GM21619 (cell line): Measurements from ENCODE around the gene PRPS2.
A peak's percentile ranks its signal among the peaks of the same experiment; 100 is the strongest.

Source experiments
- ATAC-seq: cut with Tn5 transposase; IDR thresholded peaks from one replicate; pipeline ENCODE4 v1.9.1; 2021; ENCODE audit not compliant: unreplicated experiment

The PRPS2 gene

DNA sequence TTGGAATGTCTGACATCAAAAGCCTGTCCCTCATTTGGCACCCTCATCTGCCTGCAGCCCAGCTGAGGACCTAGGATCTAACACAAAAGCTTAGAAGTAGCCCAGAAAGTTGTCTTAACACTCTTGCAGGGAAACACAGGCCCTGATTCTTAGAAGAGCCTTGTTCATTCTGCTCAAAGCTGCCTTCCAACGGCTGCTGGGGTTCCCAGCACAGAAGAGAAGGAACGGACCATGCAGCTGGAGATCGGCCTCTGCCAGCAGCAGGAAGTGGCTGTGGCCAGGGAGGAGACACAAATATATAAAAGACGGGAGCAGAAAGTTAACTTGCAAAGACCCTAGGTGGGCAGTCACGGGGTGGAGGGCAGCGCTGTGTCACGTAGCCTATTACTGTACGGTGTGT, 20.4 kb downstream of the PRPS2 start:
- no peak for ATAC-seq

DNA sequence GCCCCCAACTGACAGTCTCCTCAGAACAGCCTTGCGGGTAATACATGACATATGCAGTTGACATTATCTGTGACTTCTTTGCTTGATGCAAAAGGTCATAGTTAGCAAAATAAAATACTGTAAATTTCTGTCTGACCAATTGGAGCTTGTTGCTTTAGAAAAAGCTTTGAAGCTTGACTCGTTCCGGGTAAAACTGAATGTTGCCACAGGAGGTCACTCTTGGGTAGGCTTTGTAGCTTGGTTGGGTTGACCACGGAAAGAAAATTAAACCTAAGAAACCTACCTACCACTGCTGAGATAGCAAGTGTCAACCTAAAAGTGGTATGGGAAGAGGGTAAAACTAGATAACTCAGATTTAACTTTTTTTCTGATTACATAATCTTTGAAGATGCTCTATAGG, 23.2 kb downstream of the PRPS2 start:
- peak; percentile 77 for ATAC-seq

DNA sequence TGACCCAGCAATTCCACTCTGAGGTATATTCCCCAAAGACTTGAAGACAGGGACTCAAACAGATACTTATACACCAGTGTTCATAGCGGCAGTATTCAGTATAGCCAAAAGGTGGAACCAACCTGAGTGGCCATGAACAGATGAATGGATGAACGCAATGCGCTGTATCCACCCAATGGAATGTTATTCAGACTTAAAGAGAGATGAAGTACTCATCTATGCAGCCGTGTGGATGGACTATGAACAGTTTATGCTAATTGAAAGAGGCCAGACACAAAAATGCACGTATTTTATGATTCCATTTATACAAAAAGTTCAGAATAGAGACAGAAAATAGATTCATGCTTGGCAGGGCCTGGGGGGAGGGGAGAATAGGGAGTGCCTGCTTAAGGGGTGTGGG, 26.3 kb downstream of the PRPS2 start:
- ATAC-seq, result no peak

DNA sequence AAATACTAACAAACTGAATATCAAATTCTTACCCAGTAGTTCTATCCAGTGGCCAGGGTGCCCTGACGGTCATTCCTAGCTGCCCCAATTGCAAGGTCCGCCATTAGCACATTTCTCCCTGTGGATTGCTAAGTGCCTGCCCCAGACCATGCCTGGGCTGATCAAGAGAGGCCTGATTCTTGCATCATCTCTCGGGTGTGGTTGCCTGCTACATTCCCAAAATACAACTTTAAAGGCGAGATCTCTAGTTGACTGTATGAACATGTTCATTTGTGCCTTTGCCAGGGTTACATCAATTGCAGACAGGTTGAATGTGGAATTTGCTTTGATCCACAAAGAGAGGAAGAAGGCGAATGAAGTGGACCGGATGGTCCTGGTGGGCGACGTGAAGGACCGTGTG, 28.0 kb downstream of the PRPS2 start:
- no peak for ATAC-seq

DNA sequence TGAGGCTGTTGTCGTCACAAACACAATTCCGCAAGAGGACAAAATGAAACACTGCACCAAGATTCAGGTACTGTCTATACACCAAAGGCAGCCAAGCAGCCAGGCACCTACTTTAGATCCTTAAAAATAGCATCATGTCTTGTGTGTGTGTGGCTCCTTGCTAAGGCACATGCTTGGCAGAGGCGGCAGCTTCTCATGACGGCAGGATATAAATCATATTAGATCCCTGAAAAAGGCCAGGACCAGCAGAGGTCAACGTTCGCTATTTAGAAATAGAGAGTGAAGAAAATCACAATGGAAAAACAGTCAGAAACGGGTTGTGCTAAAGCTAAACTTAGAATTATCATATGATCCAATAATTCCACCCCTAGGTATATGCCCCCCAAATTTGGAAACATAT, 29.5 kb downstream of the PRPS2 start:
- no peak for ATAC-seq

DNA sequence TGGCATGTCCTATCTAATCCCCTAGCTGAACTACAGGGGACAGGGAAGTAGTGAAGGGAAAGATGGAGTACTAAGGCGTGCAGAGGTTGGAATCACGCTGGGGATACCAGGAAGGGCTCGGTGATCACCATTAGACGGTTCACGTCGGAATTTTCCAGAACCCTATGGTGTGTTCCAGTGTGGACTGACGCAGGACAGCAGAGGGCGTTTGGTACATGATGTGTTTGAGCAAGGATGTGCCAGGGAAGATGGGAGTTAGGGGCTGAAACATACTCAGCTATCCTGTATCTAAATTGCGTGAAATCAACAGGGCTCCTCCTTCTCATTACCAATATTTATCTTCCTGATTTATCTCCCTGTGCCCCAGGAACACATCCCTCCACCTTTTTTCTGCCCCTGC, 33.7 kb downstream of the PRPS2 start:
- ATAC-seq, result no peak

DNA sequence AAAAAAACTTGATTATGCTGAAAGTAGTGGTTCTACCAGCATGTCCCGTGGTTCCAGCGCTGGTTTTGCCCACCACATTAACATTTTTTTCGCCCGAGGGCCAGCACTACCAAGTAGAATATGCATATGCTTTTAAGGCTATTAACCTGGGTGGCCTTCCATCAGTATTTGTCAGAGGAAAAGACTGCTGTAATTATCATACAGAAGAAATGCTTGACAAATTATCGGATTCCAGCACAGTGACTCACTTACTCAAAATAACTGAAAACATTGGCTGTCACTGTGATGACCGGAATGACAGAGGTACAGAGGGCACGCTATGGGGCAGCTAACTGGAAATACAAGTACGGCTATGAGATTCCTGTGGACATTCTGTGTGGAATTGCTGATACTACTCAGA, 34.6 kb downstream of the PRPS2 start:
- ATAC-seq, result no peak

DNA sequence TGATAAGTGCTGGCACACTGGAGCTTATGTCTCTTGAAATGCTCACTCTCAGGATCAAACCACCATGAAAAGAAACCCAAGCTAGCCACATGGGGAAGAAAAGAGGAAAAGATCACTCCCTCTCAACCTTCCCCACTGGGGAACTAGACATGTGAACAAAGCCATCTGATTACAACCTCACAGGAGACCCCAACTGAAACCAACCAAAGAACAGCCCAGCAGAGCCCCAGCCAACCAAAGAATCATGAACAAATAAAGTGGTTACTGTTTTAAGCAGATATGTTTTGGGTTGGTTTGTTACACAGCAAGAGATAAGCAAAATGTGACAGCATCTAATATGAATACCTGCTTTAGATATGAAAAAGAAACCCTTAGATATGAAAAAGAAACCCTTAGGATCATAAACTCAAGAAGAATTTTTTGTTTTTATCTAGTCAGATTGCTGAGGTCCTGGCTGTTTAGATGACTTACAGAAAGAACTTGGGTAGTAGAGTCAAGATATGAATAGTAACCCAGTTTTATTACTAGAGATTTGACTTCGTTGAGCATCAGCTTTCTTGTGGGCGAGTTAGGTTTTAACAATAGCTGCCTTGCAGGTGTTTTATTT, 52.0 kb downstream of the PRPS2 start:
- no peak for ATAC-seq

DNA sequence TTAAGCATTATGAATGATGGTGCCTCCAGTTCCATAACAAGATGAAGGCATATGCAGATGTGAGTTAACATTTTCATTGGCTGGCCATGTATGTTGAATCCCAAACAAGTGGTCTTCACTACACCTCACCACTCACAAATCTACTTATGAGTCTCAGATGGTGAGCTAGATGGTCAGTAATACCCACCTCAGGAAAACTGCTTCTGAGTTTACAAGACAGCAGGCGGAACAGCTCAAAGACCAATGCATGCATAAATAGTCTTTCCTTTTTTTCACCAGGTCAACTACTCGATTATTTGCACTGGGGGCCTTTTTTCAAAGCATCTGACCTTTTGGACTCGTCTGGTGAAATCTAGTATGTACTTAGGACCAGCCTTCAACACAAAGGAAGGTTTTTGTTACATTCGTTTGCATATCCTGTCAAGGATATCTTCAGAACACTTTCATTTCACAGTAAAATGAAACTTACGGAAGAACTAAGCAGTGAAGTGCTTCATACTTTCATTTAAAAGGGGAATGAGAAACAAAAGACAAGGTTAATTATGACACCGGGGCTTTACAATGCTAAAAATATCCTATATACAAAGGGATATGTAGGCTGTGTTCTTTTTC, 52.6 kb downstream of the PRPS2 start:
- peak; percentile 98 for ATAC-seq

DNA sequence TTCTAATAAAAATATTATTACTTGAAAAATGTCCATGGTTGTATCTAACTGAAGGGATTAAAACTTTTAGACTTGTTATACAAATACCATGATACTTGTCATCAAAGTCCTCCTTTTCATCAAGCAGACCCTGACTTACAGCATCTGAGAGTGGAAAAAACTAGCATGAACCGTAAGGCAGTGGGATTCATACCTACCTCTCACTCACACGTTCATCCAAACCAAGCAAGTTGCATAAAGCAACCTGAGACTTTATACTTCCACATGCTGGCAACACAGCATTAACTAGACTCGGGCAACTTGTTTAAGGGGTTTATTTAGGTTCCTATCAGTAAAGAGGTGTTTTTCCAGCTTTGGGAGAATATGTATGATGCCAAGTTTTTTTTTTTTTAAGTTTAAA, 53.1 kb downstream of the PRPS2 start:
- ATAC-seq, result peak; percentile 35

DNA sequence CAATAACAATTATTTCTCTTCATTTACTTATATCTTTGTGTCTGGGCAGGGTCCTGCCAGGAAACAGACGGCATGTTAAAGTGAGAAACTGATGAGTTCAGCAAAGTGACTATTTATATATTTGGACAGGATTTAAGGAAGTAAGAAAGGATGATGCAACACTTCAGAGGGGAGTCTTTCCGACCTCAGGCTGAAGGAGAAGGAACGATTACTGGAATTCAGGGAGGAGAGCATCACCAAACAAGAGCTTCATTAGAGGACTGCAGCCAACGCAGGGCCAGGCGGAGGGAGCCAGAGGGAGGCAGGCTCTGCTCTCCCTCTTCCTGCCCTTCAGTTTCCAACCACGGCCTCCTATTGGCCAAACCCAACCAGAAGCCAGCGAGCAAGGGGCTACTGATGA, 74.1 kb downstream of the PRPS2 start:
- no peak for ATAC-seq

DNA sequence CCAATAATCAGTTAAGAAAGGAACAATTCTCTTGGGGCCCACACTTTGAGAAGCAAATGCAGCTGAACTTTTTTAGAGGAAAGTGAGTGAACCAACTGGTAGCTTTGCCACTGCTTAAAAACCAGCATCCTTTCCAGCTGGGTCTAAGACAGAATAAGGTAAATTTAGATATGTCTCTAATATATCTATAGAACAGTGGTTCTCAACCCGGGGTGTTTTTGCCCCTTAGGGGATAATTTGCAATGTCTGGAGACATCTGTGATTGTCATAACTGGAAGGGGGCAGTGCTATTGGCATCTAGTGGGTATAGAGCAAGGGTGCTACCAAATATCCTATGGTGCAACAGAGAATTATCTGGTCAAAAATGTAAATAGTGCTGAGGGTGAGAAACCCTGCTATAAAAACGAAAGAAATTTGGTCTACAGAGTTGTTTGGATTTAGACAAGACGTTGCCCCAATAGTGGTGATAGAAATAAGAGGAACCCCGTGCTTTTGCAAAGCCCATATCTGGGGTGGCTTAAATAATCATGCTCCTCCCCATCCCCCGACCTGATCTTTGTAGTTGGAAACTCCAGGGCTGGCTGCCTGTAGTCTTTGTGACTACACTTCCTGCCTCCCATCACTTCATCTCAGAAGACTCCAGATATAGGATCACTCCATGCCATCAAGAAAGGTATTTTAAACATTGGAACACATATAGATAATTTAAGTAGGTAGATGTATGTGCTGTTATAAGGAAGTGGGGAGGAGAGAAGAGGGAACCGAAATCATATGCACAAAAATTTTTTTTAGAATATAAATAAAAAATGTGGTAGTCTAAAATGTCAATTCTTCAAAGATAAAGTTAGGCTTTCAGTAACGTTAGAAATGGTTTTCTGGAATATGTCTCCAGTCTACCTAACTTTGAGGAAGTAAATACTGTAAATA, 75.5 kb downstream of the PRPS2 start, which contains the start of gene TLR7:
Gene TLR7, plus strand, starts transcription at position 622 of the 927 bp plus-strand sequence. CDS start 507 bp downstream, outside the sequence.
- peak; percentile 43 for ATAC-seq

DNA sequence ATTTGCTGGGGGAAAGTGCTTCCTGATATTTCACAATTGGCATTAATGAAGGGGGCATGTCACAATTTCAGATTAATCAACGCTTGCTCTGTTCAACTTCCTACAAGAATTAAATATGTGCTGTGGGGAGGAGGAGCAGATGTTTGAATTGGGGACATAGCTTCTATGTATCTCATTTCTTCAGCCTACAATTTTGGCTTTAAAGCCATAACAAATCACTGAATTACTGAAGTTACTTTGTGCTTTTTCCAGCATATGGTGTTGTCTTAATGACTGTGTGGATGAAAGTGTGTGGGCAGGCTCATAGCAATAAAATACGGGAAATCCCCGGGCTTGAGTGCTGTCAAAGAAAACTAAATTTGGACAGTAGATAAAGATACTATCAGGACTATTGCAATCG, 76.5 kb downstream of the PRPS2 start:
- ATAC-seq, result no peak

DNA sequence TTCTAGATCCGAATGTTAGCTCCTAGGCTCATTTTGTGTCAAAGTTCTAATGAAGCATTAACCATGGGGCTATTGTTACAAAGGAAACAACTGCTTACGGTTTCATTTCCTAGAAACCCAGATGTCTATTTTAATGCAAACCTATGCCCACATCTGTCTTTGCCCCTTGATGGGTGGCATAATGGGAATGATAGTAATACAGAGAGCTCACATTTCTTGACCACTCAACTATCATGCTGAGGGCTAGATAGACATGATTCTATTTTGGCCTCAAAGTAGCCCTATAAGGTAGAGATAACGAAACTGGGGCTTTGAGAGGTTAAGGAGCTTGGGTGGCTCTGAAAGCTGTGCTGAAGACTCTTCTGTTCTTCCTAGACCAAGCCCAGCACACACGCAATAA, 77.5 kb downstream of the PRPS2 start:
- peak; percentile 54 for ATAC-seq

DNA sequence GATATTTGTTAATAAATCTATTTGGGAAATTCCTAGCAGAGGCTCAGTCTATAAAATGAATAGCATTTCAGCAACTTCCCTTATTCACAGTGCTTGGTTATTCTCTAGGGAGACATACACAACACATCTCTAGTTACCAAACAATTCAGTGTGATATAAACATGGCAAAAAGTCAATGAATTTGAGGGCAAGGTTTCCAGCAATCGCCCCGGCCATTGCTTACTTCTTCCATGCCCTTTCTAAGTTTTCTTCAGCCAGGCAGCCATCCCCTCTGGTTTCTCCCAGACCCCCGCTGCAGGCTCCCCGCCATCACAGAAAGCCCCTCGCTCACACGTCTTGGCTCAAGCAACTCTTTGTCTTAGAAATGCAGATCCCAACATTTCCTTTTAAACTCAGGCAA, 80.0 kb downstream of the PRPS2 start:
- no peak for ATAC-seq

DNA sequence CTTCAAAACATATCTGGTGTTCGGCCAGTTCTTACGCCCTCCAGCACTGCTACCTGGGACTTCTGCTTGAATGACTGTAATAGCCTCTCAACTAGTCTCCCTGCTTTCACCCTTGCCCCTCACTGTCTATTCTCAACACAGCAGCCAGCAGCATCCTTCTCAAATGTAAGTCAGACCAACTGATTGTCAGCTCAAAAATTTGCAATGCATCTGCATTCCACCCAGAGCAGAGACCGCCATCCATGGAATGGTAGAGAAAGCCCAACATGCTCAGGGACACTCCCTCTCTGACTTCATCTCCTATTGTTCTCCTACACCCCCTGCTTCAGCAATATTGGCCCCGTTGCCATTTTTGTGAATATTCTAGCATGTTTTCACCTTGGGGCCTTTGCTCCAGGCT, 81.5 kb downstream of the PRPS2 start:
- no peak for ATAC-seq
